ENCODE measurements around the gene NSG1.

DNA sequence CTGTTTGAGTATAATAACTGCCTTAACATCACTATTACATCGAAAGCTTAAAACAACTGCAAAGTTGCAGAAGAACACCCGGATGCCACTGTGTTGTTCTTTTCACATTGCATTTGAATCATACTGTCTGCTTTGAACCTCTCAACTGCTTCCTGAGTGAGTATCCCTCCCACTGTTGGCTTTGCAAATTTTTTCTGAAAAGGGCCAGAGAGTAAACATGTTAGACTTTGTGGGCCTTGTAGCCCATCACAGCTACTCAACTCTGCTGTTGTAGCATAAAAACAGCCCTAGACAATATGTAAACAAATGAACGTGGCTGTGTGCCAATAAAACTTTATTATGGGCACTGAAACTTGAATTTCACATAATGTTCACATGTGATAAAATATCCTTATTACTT is 76.1 kb downstream of the NSG1 start:
- TF ChIP-seq, protein P1, sequence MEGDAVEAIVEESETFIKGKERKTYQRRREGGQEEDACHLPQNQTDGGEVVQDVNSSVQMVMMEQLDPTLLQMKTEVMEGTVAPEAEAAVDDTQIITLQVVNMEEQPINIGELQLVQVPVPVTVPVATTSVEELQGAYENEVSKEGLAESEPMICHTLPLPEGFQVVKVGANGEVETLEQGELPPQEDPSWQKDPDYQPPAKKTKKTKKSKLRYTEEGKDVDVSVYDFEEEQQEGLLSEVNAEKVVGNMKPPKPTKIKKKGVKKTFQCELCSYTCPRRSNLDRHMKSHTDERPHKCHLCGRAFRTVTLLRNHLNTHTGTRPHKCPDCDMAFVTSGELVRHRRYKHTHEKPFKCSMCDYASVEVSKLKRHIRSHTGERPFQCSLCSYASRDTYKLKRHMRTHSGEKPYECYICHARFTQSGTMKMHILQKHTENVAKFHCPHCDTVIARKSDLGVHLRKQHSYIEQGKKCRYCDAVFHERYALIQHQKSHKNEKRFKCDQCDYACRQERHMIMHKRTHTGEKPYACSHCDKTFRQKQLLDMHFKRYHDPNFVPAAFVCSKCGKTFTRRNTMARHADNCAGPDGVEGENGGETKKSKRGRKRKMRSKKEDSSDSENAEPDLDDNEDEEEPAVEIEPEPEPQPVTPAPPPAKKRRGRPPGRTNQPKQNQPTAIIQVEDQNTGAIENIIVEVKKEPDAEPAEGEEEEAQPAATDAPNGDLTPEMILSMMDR (IDR thresholded peaks at IDR 0.05), result no peak
- no peak for TF ChIP-seq POLR2A (IDR thresholded peaks at IDR 0.05)
